Muscle of arm (tissue), 12 donors: ENCODE measurements around the gene ERBB4. TPM values are rescaled to one million over a fixed set of nuclear protein-coding genes. Genes with fewer than 3 reads are reported as not detected.
"Not testable (repeated sequence)": the region's sequence is repeated elsewhere in the genome, so short reads cannot be mapped to it uniquely, and the experiment has no call there.

Experiments used
- DNase-seq: peaks from one replicate; pipeline ENCODE4 v3.0.0-alpha.2; 2013
- polyA plus RNA-seq, 12 donors: library from polyadenylated mRNA; unstranded; fragments of 120-200 nt; gene quantifications; one replicate each; pipeline ENCODE4 v1.2.1, GENCODE V29; 2013; ENCODE audit not compliant: insufficient read length in 12 of 12

Gene ERBB4
- polyA plus RNA-seq, 12 donors, result 3.1 to 16.0 (median 10.8) TPM; not detected in 1

- DNase-seq, result no peak
Observed at GRCh38 chr2:211724933-211725332, 813.7 kb downstream of the ERBB4 start.

GRCh38 chr2:211723398-211723797 lies 815.2 kb downstream of the ERBB4 start:
- DNase-seq, result no peak

GRCh38 chr2:211722928-211723327 lies 815.7 kb downstream of the ERBB4 start:
- no peak for DNase-seq

GRCh38 chr2:211721874-211722273 lies 816.7 kb downstream of the ERBB4 start:
- not testable (repeated sequence) for DNase-seq

- no peak for DNase-seq
Observed at GRCh38 chr2:211709389-211709788, 829.2 kb downstream of the ERBB4 start.

- no peak for DNase-seq
Observed at GRCh38 chr2:211692689-211693088, 845.9 kb downstream of the ERBB4 start.

- no peak for DNase-seq
Observed at GRCh38 chr2:211690736-211691135, 847.9 kb downstream of the ERBB4 start.

GRCh38 chr2:211688196-211688595 lies 850.4 kb downstream of the ERBB4 start:
- peak; percentile 25 for DNase-seq

- DNase-seq, result no peak
Observed at GRCh38 chr2:211674715-211675114, 863.9 kb downstream of the ERBB4 start.

- peak; percentile 66 for DNase-seq
Observed at GRCh38 chr2:211673133-211673905, 865.3 kb downstream of the ERBB4 start.

GRCh38 chr2:211671977-211672376 lies 866.6 kb downstream of the ERBB4 start:
- DNase-seq, result no peak

- DNase-seq, result no peak
Observed at GRCh38 chr2:211665299-211665698, 873.3 kb downstream of the ERBB4 start.

GRCh38 chr2:211664321-211664720 lies 874.3 kb downstream of the ERBB4 start:
- no peak for DNase-seq

GRCh38 chr2:211654211-211654780 lies 884.3 kb downstream of the ERBB4 start:
- DNase-seq, result no peak

GRCh38 chr2:211652327-211652726 lies 886.3 kb downstream of the ERBB4 start:
- DNase-seq, result no peak

- DNase-seq, result no peak
Observed at GRCh38 chr2:211649331-211649730, 889.3 kb downstream of the ERBB4 start.

- DNase-seq, result no peak
Observed at GRCh38 chr2:211631503-211631902, 907.1 kb downstream of the ERBB4 start.

GRCh38 chr2:211623096-211623495 lies 915.5 kb downstream of the ERBB4 start:
- no peak for DNase-seq

GRCh38 chr2:211620986-211621385 lies 917.6 kb downstream of the ERBB4 start:
- no peak for DNase-seq

GRCh38 chr2:211617803-211618202 lies 920.8 kb downstream of the ERBB4 start:
- no peak for DNase-seq

GRCh38 chr2:211611621-211612020 lies 927.0 kb downstream of the ERBB4 start:
- DNase-seq, result no peak

GRCh38 chr2:211611061-211611518 lies 927.5 kb downstream of the ERBB4 start:
- DNase-seq, result no peak

- DNase-seq, result no peak
Observed at GRCh38 chr2:211609127-211609526, 929.5 kb downstream of the ERBB4 start.

GRCh38 chr2:211599146-211599545 lies 939.5 kb downstream of the ERBB4 start:
- no peak for DNase-seq
